Right renal cortex interstitium (tissue), 3 donors: ENCODE results near the gene FXYD3. TPM values are rescaled to one million over a fixed set of nuclear protein-coding genes. Genes with fewer than 3 reads are reported as not detected.

Experiments
- DNase-seq, 3 donors: peaks; one replicate each; pipeline ENCODE4 v3.0.0-alpha.2; 2013; ENCODE audit warnings: low read depth in 3 of 3, low spot score in 2 of 3
- polyA plus RNA-seq, 3 donors: library from polyadenylated mRNA; unstranded; fragments of 120-200 nt; gene quantifications; one replicate each; pipeline ENCODE4 v1.2.1, GENCODE V29; 2013; ENCODE audit not compliant: insufficient read length in 3 of 3

The FXYD3 gene
- polyA plus RNA-seq, 3 donors, result 7.0 to 26.7 (median 15.4) TPM

- no peak for DNase-seq
Observed at GRCh38 chr19:35105411-35106290, 10.0 kb upstream of the FXYD3 start.

- no peak for DNase-seq
Observed at GRCh38 chr19:35106291-35106583, 9.4 kb upstream of the FXYD3 start.

GRCh38 chr19:35106898-35107541, 8.6 kb upstream of the FXYD3 start:
- DNase-seq, result no peak

- no peak for DNase-seq
Observed at GRCh38 chr19:35107545-35107944, 8.1 kb upstream of the FXYD3 start.

GRCh38 chr19:35108730-35109129, 6.9 kb upstream of the FXYD3 start:
- DNase-seq, result no peak

- DNase-seq, result no peak
Observed at GRCh38 chr19:35109395-35110112, 6.1 kb upstream of the FXYD3 start.

- DNase-seq, result no peak
Observed at GRCh38 chr19:35110974-35111373, 4.6 kb upstream of the FXYD3 start.

- no peak for DNase-seq
Observed at GRCh38 chr19:35112995-35113688, 2.5 kb upstream of the FXYD3 start.

GRCh38 chr19:35114353-35115176, 1.1 kb upstream of the FXYD3 start:
- DNase-seq, result peak in 2 of 3 donors; percentile 69 to 72

- no peak for DNase-seq
Observed at GRCh38 chr19:35116072-35116801, 614 bp downstream of the FXYD3 start.

GRCh38 chr19:35117116-35117515, 1.5 kb downstream of the FXYD3 start:
- DNase-seq, result no peak

GRCh38 chr19:35117799-35118198, 2.2 kb downstream of the FXYD3 start:
- DNase-seq, result no peak

GRCh38 chr19:35118268-35119020, 2.8 kb downstream of the FXYD3 start:
- DNase-seq, result no peak

- DNase-seq, result no peak
Observed at GRCh38 chr19:35119091-35119490, 3.5 kb downstream of the FXYD3 start.

- no peak for DNase-seq
Observed at GRCh38 chr19:35119578-35120155, 4.0 kb downstream of the FXYD3 start.

- no peak for DNase-seq
Observed at GRCh38 chr19:35120492-35120891, 4.9 kb downstream of the FXYD3 start.

GRCh38 chr19:35120898-35121297, 5.3 kb downstream of the FXYD3 start:
- no peak for DNase-seq
